Measurements from ENCODE around the gene LAMC3. TPM values are rescaled to one million over a fixed set of nuclear protein-coding genes. Genes with fewer than 3 reads are reported as not detected.

The LAMC3 gene
- total RNA-seq, 1 donor from 2014 or later, result 0.07 TPM

GRCh38 chr9:131072107-131072870 is 63.3 kb downstream of the LAMC3 start:
- intact Hi-C loops (cut with micrococcal nuclease), result no loop called here

- intact Hi-C loops (cut with micrococcal nuclease), result no loop called here
Observed at GRCh38 chr9:131072871-131073237, 63.9 kb downstream of the LAMC3 start.

GRCh38 chr9:131076347-131077195 is 67.6 kb downstream of the LAMC3 start:
- intact Hi-C loops (cut with micrococcal nuclease), result no loop called here

GRCh38 chr9:131078427-131079366 is 69.7 kb downstream of the LAMC3 start:
- intact Hi-C loops (cut with micrococcal nuclease), result no loop called here

GRCh38 chr9:131080589-131080988 is 71.6 kb downstream of the LAMC3 start:
- intact Hi-C loops (cut with micrococcal nuclease), result no loop called here

- intact Hi-C loops (cut with micrococcal nuclease), result no loop called here
Observed at GRCh38 chr9:131081868-131082267, 72.9 kb downstream of the LAMC3 start.

GRCh38 chr9:131082774-131083512 is 74.0 kb downstream of the LAMC3 start:
- intact Hi-C loops (cut with micrococcal nuclease), result no loop called here

GRCh38 chr9:131084661-131085369 is 75.8 kb downstream of the LAMC3 start:
- intact Hi-C loops (cut with micrococcal nuclease), result no loop called here

- intact Hi-C loops (cut with micrococcal nuclease), result no loop called here
Observed at GRCh38 chr9:131085370-131086122, 76.6 kb downstream of the LAMC3 start.

GRCh38 chr9:131087354-131087893 is 78.5 kb downstream of the LAMC3 start:
- intact Hi-C loops (cut with micrococcal nuclease), result no loop called here

- intact Hi-C loops (cut with micrococcal nuclease), result no loop called here
Observed at GRCh38 chr9:131090025-131090787, 81.2 kb downstream of the LAMC3 start.

- intact Hi-C loops (cut with micrococcal nuclease), result no loop called here
Observed at GRCh38 chr9:131091352-131091992, 82.5 kb downstream of the LAMC3 start.

GRCh38 chr9:131092030-131092429 is 83.1 kb downstream of the LAMC3 start:
- intact Hi-C loops (cut with micrococcal nuclease), result no loop called here

- intact Hi-C loops (cut with micrococcal nuclease), result no loop called here
Observed at GRCh38 chr9:131092548-131093440, 83.8 kb downstream of the LAMC3 start.

GRCh38 chr9:131094015-131094414 is 85.0 kb downstream of the LAMC3 start:
- intact Hi-C loops (cut with micrococcal nuclease), result no loop called here

- intact Hi-C loops (cut with micrococcal nuclease), result no loop called here
Observed at GRCh38 chr9:131094622-131095021, 85.6 kb downstream of the LAMC3 start.

Measured in T-helper 1 cell treated with Interleukin-12 subunit alpha and Interleukin-12 subunit beta and Interleukin-4 antibody, amounts not matched to agents 30 ng/mL and 1 ng/mL, for 36 hours (primary cell).